ENCODE measurements around the gene C17orf107.

DNA sequence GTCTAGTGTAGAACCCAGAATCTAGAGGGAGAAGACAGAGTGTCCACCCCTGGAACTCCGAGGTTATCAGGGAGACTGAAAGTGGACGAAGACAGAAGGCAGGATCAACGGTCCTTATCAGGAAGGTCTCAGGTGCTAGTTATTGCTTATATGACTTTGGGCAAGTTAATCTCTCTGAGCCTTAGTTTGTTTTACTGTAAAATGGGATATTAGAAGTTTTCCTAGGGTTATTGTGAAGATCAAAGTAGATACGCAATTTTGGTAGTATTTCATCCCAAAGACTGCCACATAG is 41.9 kb downstream of the C17orf107 start:
- TF ChIP-seq, protein P1, sequence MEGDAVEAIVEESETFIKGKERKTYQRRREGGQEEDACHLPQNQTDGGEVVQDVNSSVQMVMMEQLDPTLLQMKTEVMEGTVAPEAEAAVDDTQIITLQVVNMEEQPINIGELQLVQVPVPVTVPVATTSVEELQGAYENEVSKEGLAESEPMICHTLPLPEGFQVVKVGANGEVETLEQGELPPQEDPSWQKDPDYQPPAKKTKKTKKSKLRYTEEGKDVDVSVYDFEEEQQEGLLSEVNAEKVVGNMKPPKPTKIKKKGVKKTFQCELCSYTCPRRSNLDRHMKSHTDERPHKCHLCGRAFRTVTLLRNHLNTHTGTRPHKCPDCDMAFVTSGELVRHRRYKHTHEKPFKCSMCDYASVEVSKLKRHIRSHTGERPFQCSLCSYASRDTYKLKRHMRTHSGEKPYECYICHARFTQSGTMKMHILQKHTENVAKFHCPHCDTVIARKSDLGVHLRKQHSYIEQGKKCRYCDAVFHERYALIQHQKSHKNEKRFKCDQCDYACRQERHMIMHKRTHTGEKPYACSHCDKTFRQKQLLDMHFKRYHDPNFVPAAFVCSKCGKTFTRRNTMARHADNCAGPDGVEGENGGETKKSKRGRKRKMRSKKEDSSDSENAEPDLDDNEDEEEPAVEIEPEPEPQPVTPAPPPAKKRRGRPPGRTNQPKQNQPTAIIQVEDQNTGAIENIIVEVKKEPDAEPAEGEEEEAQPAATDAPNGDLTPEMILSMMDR (IDR thresholded peaks at IDR 0.05; ENCODE audit: insufficient read depth, low read length) = no peak
- TF ChIP-seq GABPA (IDR thresholded peaks at IDR 0.05; ENCODE audit: low read depth) = no peak
- TF ChIP-seq POLR2AphosphoS5 (IDR thresholded peaks at IDR 0.05; ENCODE audit: low read depth) = no peak
- TF ChIP-seq, protein P2, sequence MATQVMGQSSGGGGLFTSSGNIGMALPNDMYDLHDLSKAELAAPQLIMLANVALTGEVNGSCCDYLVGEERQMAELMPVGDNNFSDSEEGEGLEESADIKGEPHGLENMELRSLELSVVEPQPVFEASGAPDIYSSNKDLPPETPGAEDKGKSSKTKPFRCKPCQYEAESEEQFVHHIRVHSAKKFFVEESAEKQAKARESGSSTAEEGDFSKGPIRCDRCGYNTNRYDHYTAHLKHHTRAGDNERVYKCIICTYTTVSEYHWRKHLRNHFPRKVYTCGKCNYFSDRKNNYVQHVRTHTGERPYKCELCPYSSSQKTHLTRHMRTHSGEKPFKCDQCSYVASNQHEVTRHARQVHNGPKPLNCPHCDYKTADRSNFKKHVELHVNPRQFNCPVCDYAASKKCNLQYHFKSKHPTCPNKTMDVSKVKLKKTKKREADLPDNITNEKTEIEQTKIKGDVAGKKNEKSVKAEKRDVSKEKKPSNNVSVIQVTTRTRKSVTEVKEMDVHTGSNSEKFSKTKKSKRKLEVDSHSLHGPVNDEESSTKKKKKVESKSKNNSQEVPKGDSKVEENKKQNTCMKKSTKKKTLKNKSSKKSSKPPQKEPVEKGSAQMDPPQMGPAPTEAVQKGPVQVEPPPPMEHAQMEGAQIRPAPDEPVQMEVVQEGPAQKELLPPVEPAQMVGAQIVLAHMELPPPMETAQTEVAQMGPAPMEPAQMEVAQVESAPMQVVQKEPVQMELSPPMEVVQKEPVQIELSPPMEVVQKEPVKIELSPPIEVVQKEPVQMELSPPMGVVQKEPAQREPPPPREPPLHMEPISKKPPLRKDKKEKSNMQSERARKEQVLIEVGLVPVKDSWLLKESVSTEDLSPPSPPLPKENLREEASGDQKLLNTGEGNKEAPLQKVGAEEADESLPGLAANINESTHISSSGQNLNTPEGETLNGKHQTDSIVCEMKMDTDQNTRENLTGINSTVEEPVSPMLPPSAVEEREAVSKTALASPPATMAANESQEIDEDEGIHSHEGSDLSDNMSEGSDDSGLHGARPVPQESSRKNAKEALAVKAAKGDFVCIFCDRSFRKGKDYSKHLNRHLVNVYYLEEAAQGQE (IDR thresholded peaks at IDR 0.05; ENCODE audit: insufficient replicate concordance, low read depth) = no peak
- no peak for TF ChIP-seq SPI1 (IDR thresholded peaks at IDR 0.05; ENCODE audit: borderline replicate concordance, low read depth)

Data from HL-60 (cell line).